ENCODE data around the gene ZNF214.
"Not testable (repeated sequence)": the region's sequence is repeated elsewhere in the genome, so short reads cannot be mapped to it uniquely, and the experiment has no call there.

The ZNF214 gene

DNA sequence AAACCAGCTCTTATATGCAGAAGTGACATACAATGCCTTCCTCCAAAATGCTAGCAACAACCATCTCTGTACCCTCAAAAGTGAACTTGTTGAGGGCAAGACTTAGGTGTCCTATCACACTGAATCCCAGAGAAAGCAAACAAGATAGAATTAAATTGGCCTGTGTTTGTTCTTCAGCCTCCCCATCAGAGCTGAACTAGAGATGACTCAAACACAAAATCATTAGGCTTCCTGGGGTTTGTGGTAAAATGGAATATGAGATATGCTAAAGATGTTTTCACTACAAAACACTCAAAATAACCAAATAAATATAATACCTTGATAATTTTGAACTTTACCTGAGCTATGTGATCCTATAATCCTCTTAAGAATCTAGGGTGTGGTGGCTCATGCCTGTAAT is 31.6 kb downstream of the ZNF214 start:
- no peak for DNase-seq

DNA sequence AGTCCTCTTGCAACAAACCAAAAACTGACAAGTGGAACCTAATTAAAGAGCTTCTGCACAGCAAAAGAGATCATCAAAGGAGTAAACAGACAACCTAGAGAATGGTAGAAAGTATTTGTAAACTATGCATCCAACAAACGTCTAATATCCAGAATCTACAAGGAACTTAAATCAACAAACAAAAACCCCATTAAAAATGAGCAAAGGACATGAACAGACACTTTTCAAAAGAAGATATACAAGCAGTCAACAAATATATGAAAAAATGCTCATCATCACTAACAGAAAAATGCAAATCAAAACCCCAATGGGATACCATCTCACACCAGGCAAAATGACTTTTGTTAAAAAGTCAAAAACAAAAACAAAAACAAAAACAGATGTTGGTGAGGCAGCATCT is 33.7 kb downstream of the ZNF214 start:
- DNase-seq, result no peak

DNA sequence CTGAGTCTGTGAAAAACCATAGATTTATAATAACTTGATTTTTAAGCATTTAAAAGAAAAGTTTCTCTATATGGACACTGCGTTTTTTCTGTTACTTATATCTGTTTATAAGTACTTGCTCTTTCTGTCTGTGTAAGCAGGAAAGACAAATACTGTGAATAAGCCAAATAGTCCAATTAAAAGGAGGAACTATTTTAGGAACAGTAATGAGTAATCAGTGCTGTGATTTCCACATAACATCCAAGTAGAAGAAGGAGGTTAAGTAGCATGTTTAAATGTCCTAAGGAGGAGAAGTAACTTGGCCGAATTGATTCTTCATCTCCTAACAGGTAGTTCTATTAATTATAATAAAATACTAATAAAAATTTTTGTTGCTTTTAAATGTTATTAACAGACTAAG is 40.8 kb downstream of the ZNF214 start:
- DNase-seq, result no peak

DNA sequence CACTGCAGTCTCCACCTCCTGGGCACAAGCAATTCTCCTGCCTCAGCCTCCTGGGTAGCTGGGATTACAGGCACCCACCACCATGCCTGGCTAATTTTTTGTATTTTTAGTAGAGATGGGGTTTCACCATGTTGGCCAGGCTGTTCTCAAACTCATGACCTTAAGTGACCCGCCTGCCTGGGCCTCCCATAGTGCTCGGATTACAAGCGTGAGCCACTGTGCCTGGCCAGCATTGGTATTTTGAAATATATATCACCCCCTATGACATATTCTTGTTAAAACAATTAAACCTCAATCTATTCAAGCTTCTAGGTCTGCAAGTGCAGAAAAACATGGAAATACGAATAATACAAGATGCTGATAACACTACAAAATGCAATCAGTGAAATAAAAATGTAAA is 50.3 kb downstream of the ZNF214 start:
- DNase-seq, result peak; percentile 31

DNA sequence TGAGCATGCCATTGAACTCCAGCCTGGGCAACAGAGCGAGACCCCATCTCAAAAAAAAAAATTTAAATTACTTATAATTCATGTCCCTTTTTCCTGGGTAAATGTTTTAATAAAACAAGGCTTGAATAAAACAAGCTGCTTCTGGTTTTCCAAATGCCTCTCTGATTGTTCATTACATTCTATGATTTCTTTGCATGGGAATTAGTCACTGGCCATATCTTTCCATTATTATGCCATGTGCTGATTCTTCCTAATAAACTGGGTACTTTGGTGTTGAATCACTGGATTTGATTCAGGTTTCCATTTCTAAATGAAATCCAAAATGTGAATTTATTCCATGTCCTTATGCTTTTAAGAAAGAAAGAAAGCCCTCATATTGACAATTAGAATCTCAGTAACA is 51.3 kb downstream of the ZNF214 start:
- DNase-seq, result peak; percentile 60

GRCh38 chr11:6962673-6963072 is 57.5 kb downstream of the ZNF214 start:
- DNase-seq, result peak; percentile 23

GRCh38 chr11:6962141-6962540 is 58.0 kb downstream of the ZNF214 start:
- DNase-seq, result no peak

- not testable (repeated sequence) for DNase-seq
Observed at GRCh38 chr11:6954248-6954647, 65.9 kb downstream of the ZNF214 start.
